Transverse colon (tissue), 4 donors: ENCODE results near the gene ANKS1A. TPM values are rescaled to one million over a fixed set of nuclear protein-coding genes. Genes with fewer than 3 reads are reported as not detected.
A peak's percentile ranks its signal among the peaks of the same experiment; 100 is the strongest.

Source experiments
- DNase-seq: peaks from one replicate; pipeline ENCODE4 v3.0.0-alpha.2; 2019
- H3K27ac ChIP-seq, 4 donors: fragments of 200-600 bp; sonication (generic); 2 replicates each; pipeline ENCODE4 v1.5.1; 2016 to 2018; ENCODE audit warnings: inconsistent platforms in 4 of 4
- H3K27me3 ChIP-seq: fragments of 200-600 bp; sonication (generic); 2 replicates; pipeline ENCODE4 v1.5.1; 2017; ENCODE audit warnings: inconsistent platforms
- H3K36me3 ChIP-seq, 4 donors: fragments of 200-600 bp; sonication (generic); 2 replicates each; pipeline ENCODE4 v1.5.1; 2017 to 2019; ENCODE audit warnings: inconsistent platforms in 4 of 4
- H3K4me1 ChIP-seq, 4 donors: fragments of 200-600 bp; sonication (generic); 2 replicates each; pipeline ENCODE4 v1.5.1; 2017 to 2020; ENCODE audit warnings: inconsistent platforms in 4 of 4
- H3K4me3 ChIP-seq, 4 donors: fragments of 200-600 bp; sonication (generic); 1 replicate in 1 of 4; 2 replicates in 3 of 4; pipeline versions ENCODE4 v1.5.1 to v1.6.1; 2017 to 2019; ENCODE audit warnings: inconsistent platforms in 4 of 4
- H3K9me3 ChIP-seq, 2 donors: fragments of 200-600 bp; sonication (generic); 2 replicates each; pipeline ENCODE4 v1.5.1; 2017 to 2019; ENCODE audit warnings: inconsistent platforms in 2 of 2
- CTCF ChIP-seq, 5 experiments: fragments of 200-600 bp in 3 of 5; fragments of 450-650 bp in 2 of 5; sonication (generic) in 3 of 5; IDR thresholded peaks; 1 replicate in 2 of 5; 2 replicates in 3 of 5; pipeline ENCODE4 v1.5.1; 2016 to 2017; ENCODE audit warnings: antibody characterized with exemption in 5 of 5, inconsistent platforms in 3 of 5, mild to moderate bottlenecking in 2 of 5, moderate library complexity in 1 of 5
- EP300 ChIP-seq: sonication (generic); formaldehyde crosslinking; IDR thresholded peaks from one replicate; pipeline ENCODE4 v1.6.1; 2017; ENCODE audit warnings: antibody characterized with exemption, low read depth
- POLR2A ChIP-seq: fragments of 450-650 bp; IDR thresholded peaks from one replicate; pipeline ENCODE4 v1.6.1; 2016; ENCODE audit warnings: antibody characterized with exemption, mild to moderate bottlenecking, moderate library complexity
- POLR2AphosphoS5 ChIP-seq, 3 donors: sonication (generic); formaldehyde crosslinking; IDR thresholded peaks; one replicate each; pipeline ENCODE4 v1.6.1; 2016; ENCODE audit warnings: antibody characterized with exemption in 3 of 3
- WGBS, 2 donors: methylation state at CpG; one replicate each; pipeline ENCODE4 v1.1.5; 2018; ENCODE audit warnings: low coverage in 1 of 2; 5-methylcytosine and 5-hydroxymethylcytosine counted together
- in situ Hi-C, 4 donors: fragments of 200-750 bp; cut with MboI; loops; one replicate each; pipeline versions ENCODE4 v1.15.0 to v1.15.1; 2017; ENCODE audit warnings: low sequenced_read_pairs in 3 of 4, low pct_ligation_motif_present in 1 of 4, low pct_unique_long_range_greater_than_20kb in 1 of 4
- intact Hi-C: fragments of 100-400 bp; cut with DNase I; formaldehyde crosslinking; loops from one replicate; pipeline ENCODE4 v1.15.1; 2023; ENCODE audit warnings: low total_unique reads
- total RNA-seq, 4 donors: library from RNA; depleted of rRNA; stranded (reverse); fragments of >200 nt; gene quantifications; one replicate each; pipeline ENCODE4 v1.1.0, GENCODE V29; 2016

ANKS1A gene
- total RNA-seq, 4 donors from 2014 or later, result 37.5 to 44.0 (median 38.9) TPM

GRCh38 chr6:35040398-35040797, 151.3 kb downstream of the ANKS1A start:
- Histone ChIP-seq H3K4me1 (peaks cover 33 to 79% (median 46%) of the 10 kb centered on the region in 4 donors), H3K9me3 (no peaks in the 10 kb centered on the region), H3K27ac (peak overlapping the region; percentile 36 to 90 (median 66)), H3K4me3 (no peak overlapping the region), H3K27me3 (no peaks in the 10 kb centered on the region), H3K36me3 (no peaks in the 10 kb centered on the region)
- intact Hi-C loops, result no loop called here
- no peak for TF ChIP-seq POLR2AphosphoS5 (IDR thresholded peaks at IDR 0.05)
- in situ Hi-C loops, result no loop called here
- no peak for DNase-seq
- 95% methylated on average over 1 of the region's 1 CpG; no CpG with 5 or more reads in 1 of the 2 donors for WGBS, 2 donors

GRCh38 chr6:35041086-35041861, 152.2 kb downstream of the ANKS1A start:
- H3K27ac ChIP-seq, result peak overlapping the region; percentile 36 to 90 (median 87)
- no peaks in the 10 kb centered on the region for H3K27me3 ChIP-seq
- in situ Hi-C loops, result no loop called here
- no peaks in the 10 kb centered on the region for H3K9me3 ChIP-seq
- no peak for DNase-seq
- TF ChIP-seq EP300 (no peak), POLR2A (no peak), POLR2AphosphoS5 (IDR thresholded peaks at IDR 0.05) (no peak), CTCF (IDR thresholded peaks at IDR 0.05) (no peak)
- H3K36me3 ChIP-seq, result no peaks in the 10 kb centered on the region
- intact Hi-C loops, result no loop called here
- H3K4me1 ChIP-seq, result peaks cover 33 to 79% (median 46%) of the 10 kb centered on the region in 4 donors
- no peak overlapping the region for H3K4me3 ChIP-seq
- WGBS, 2 donors, result 75 to 82% methylated on average over 2 to 4 of the region's 4 CpGs

GRCh38 chr6:35042031-35042815, 153.2 kb downstream of the ANKS1A start:
- intact Hi-C loops, result no loop called here
- TF ChIP-seq POLR2A (no peak), EP300 (no peak), CTCF (IDR thresholded peaks at IDR 0.05) (no peak), POLR2AphosphoS5 (IDR thresholded peaks at IDR 0.05) (no peak)
- H3K36me3 ChIP-seq, result no peaks in the 10 kb centered on the region

GRCh38 chr6:35043381-35044130, 154.5 kb downstream of the ANKS1A start:
- peaks cover 53 to 86% (median 66%) of the 10 kb centered on the region in 4 donors for H3K4me1 ChIP-seq
- no peaks in the 10 kb centered on the region for H3K9me3 ChIP-seq
- WGBS, 2 donors, result 54 to 71% methylated on average over 4 of the region's 4 CpGs
- no peak for DNase-seq
- no peak for TF ChIP-seq EP300
- no peak for TF ChIP-seq CTCF (IDR thresholded peaks at IDR 0.05)
- no peak for TF ChIP-seq POLR2AphosphoS5 (IDR thresholded peaks at IDR 0.05)
- TF ChIP-seq POLR2A, result no peak
- H3K27ac ChIP-seq, result peak overlapping the region; percentile 85 to 91 (median 90)
- no peaks in the 10 kb centered on the region for H3K36me3 ChIP-seq
- in situ Hi-C loops (no loop called here), intact Hi-C loops (no loop called here)
- H3K27me3 ChIP-seq, result no peaks in the 10 kb centered on the region
- no peak overlapping the region for H3K4me3 ChIP-seq

More at GRCh38 chr6:35042031-35042815, 153.2 kb downstream of the ANKS1A start:
- WGBS, 2 donors, result 86 to 96% methylated on average over 1 to 9 of the region's 9 CpGs
- Histone ChIP-seq H3K9me3 (no peaks in the 10 kb centered on the region), H3K27ac (peak overlapping the region; percentile 85 to 91 (median 90)), H3K4me3 (no peak overlapping the region), H3K4me1 (peaks cover 41 to 79% (median 53%) of the 10 kb centered on the region in 4 donors), H3K27me3 (no peaks in the 10 kb centered on the region)
- in situ Hi-C loops, result no loop called here
- no peak for DNase-seq
